Measurements from ENCODE around the gene BPIFB4. TPM values are rescaled to one million over a fixed set of nuclear protein-coding genes. Genes with fewer than 3 reads are reported as not detected.

Gene BPIFB4
- total RNA-seq, 1 donor from 2014 or later = not detected

DNA sequence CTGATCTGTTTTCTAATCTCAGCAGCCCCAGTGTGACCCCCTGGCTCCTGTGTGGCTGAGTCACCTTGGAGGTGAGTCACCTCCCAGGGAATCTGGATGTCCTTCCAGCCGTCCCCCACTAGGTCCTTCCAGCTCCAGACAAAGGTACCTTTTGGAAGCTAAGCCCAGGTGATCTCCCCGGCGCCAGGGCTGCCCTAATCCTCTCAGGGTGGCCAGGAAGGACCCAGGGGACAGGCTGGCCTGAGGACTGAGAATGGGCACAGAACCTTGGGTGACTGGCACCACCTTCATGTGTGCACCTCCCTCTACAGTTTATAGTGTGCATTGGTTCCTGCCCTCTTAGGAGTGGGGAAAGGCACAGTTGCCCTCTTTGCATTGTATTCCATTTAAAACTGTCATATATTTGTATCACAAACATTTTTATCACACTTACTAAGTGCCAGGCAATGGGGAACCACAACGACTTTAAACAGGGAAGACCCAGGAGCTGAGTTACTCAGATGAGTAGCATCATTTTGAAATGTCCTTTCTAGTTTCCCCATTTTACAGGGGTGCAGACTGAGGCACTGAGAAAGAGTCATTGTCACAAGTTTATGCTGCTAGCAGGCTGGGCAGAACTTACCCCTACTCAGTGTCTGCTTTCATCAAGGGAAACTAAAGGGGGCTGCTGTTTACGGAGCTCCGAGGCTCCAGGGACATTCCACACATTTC lies 2.6 kb upstream of the BPIFB4 start:
- no peaks in the 10 kb centered on the region for H3K36me3 ChIP-seq
- no peaks in the 10 kb centered on the region for H3K4me1 ChIP-seq
- H3K4me3 ChIP-seq = no peak overlapping the region
- no peaks in the 10 kb centered on the region for H3K27me3 ChIP-seq
- DNase-seq (ENCODE audit: low spot score in 2 of 2) = no peak
- no peaks in the 10 kb centered on the region for H3K9me3 ChIP-seq
- TF ChIP-seq, protein P1, sequence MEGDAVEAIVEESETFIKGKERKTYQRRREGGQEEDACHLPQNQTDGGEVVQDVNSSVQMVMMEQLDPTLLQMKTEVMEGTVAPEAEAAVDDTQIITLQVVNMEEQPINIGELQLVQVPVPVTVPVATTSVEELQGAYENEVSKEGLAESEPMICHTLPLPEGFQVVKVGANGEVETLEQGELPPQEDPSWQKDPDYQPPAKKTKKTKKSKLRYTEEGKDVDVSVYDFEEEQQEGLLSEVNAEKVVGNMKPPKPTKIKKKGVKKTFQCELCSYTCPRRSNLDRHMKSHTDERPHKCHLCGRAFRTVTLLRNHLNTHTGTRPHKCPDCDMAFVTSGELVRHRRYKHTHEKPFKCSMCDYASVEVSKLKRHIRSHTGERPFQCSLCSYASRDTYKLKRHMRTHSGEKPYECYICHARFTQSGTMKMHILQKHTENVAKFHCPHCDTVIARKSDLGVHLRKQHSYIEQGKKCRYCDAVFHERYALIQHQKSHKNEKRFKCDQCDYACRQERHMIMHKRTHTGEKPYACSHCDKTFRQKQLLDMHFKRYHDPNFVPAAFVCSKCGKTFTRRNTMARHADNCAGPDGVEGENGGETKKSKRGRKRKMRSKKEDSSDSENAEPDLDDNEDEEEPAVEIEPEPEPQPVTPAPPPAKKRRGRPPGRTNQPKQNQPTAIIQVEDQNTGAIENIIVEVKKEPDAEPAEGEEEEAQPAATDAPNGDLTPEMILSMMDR (IDR thresholded peaks at IDR 0.05) = no peak
- intact Hi-C loops (cut with DNase I) = no loop called here
- no peak overlapping the region for H3K27ac ChIP-seq

DNA sequence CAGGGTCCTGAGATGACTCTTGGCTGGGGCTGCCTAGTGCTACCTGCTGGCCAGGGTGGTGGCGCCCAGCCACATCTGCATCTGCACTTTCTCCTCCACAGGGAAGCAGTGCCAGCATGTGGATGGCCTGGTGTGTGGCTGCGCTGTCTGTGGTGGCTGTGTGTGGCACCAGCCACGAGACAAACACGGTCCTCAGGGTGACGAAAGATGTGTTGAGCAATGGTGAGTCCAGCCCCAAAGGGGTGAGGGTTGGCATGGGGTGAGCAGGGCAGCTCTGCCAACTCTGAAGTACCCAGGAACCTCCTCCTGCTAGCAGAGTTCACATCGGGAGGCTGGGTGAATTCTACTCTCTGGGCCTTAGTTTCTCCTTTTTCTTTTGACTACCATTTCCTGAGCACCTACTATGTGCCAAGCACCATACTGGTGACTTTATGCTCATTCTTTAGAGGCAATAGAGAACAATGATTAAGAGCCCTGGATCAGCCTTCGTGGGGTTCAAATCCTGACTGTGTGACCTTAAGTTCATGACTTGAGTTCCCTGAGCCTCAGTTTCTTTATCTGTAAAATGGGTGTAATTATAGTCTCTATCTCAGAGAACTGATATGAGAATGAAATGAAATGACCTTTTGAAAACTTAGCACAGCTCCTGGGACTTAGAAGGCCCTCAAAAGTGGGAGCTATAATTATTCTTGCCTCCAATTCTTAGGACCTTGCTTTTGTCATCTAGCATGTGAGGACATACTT lies 2.1 kb downstream of the BPIFB4 start:
- Histone ChIP-seq H3K27me3 (no peaks in the 10 kb centered on the region), H3K27ac (no peak overlapping the region), H3K9me3 (no peaks in the 10 kb centered on the region), H3K36me3 (no peaks in the 10 kb centered on the region), H3K4me1 (no peaks in the 10 kb centered on the region), H3K4me3 (no peak overlapping the region)
- no peak for DNase-seq (ENCODE audit: low spot score in 2 of 2)
- TF ChIP-seq, protein P1 (IDR thresholded peaks at IDR 0.05) = no peak
- intact Hi-C loops (cut with DNase I) = no loop called here

DNA sequence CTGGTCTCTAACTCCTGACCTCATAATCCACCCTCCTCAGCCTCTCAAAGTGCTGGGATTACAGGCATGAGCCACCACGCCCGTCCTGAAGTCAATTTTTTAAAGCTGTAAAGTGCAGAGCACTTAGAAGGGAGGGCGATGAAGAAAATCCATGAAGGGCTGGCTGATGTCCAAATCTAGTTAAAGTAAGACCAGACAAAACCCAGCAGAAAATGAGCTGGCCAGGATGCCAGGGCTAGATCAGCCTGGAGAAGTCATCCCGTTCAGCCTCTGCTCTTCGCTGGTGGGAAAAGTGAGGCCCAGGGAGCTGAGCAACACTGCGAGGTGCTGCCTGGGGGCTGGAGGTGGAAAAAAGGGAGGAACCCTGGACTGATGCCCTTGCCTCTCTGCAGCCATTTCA lies 3.1 kb downstream of the BPIFB4 start:
- intact Hi-C loops (cut with DNase I) = no loop called here
- Histone ChIP-seq H3K4me1 (no peaks in the 10 kb centered on the region), H3K27ac (no peak overlapping the region), H3K9me3 (no peaks in the 10 kb centered on the region), H3K36me3 (no peaks in the 10 kb centered on the region), H3K27me3 (no peaks in the 10 kb centered on the region), H3K4me3 (no peak overlapping the region)
- DNase-seq (ENCODE audit: low spot score in 2 of 2) = no peak
- TF ChIP-seq, protein P1 (IDR thresholded peaks at IDR 0.05) = no peak

DNA sequence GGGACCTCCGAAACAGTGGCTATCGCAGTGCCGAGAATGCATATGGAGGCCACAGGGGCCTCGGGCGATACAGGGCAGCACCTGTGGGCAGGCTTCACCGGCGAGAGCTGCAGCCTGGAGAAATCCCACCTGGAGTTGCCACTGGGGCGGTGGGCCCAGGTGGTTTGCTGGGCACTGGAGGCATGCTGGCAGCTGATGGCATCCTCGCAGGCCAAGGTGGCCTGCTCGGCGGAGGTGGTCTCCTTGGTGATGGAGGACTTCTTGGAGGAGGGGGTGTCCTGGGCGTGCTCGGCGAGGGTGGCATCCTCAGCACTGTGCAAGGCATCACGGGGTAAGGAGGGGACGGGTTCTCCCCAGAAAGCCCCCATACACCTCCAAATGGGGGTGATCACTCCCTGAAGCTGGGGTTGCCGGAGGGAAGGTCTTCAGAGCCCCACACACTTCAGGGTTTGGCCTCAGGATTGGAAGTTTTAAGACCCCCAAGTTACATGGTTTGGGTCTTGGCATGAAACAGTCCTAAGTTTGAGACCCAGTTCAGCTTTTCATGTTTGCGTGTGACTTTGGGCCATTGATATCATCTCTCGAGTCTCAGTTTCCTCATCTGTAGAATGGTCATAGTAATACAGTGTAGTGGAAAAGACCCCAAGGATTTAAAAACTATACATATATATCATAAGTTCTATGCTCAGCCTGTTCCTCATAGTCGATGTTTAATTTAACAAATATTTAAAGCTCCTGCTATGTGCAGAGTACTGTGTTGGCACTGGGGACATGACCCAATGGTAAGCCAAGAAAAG lies 4.3 kb downstream of the BPIFB4 start:
- H3K27ac ChIP-seq = no peak overlapping the region
- no peaks in the 10 kb centered on the region for H3K9me3 ChIP-seq
- H3K4me1 ChIP-seq = no peaks in the 10 kb centered on the region
- no peak overlapping the region for H3K4me3 ChIP-seq
- TF ChIP-seq, protein P1 (IDR thresholded peaks at IDR 0.05) = no peak
- no peaks in the 10 kb centered on the region for H3K36me3 ChIP-seq
- intact Hi-C loops (cut with DNase I) = no loop called here
- H3K27me3 ChIP-seq = no peaks in the 10 kb centered on the region
- DNase-seq (ENCODE audit: low spot score in 2 of 2) = no peak

- DNase-seq (ENCODE audit: low spot score in 2 of 2) = no peak
- no peaks in the 10 kb centered on the region for H3K27me3 ChIP-seq
- H3K27ac ChIP-seq = no peak overlapping the region
- TF ChIP-seq, protein P1 (IDR thresholded peaks at IDR 0.05) = no peak
- intact Hi-C loops (cut with DNase I) = no loop called here
- H3K4me3 ChIP-seq = no peak overlapping the region
- H3K9me3 ChIP-seq = no peaks in the 10 kb centered on the region
- H3K4me1 ChIP-seq = no peaks in the 10 kb centered on the region
- no peaks in the 10 kb centered on the region for H3K36me3 ChIP-seq
Observed at GRCh38 chr20:33084722-33085121, 5.3 kb downstream of the BPIFB4 start.
